ENCODE measurements around the gene APLP2. TPM values are rescaled to one million over a fixed set of nuclear protein-coding genes. Genes with fewer than 3 reads are reported as not detected.
"Not testable (repeated sequence)": the region's sequence is repeated elsewhere in the genome, so short reads cannot be mapped to it uniquely, and the experiment has no call there.

The APLP2 gene
- total RNA-seq, 1 donor from 2014 or later: 222 TPM

- no peak for DNase-seq (ENCODE audit: low spot score)
- intact Hi-C loops (cut with DNase I): no loop called here
- peak; percentile 78 for ATAC-seq
Measured at GRCh38 chr11:130178441-130179339, 109.0 kb downstream of the APLP2 start.

GRCh38 chr11:130179396-130180306 is 110.0 kb downstream of the APLP2 start:
- intact Hi-C loops (cut with DNase I): no loop called here
- no peak for DNase-seq (ENCODE audit: low spot score)
- peak; percentile 37 for ATAC-seq

- ATAC-seq (peak; percentile 57), DNase-seq (ENCODE audit: low spot score) (no peak)
- intact Hi-C loops (cut with DNase I): no loop called here
Measured at GRCh38 chr11:130180491-130180890, 110.8 kb downstream of the APLP2 start.

GRCh38 chr11:130180896-130181294 is 111.2 kb downstream of the APLP2 start:
- intact Hi-C loops (cut with DNase I): no loop called here
- ATAC-seq (no peak), DNase-seq (ENCODE audit: low spot score) (no peak)

GRCh38 chr11:130181295-130182272 is 111.9 kb downstream of the APLP2 start:
- no peak for ATAC-seq
- intact Hi-C loops (cut with DNase I): no loop called here

GRCh38 chr11:130183878-130184610 is 114.3 kb downstream of the APLP2 start:
- DNase-seq (ENCODE audit: low spot score): no peak

More at GRCh38 chr11:130181295-130182272, 111.9 kb downstream of the APLP2 start:
- DNase-seq (ENCODE audit: low spot score): no peak

GRCh38 chr11:130187096-130187495 is 117.4 kb downstream of the APLP2 start:
- DNase-seq (ENCODE audit: low spot score) (no peak), ATAC-seq (no peak)
- intact Hi-C loops (cut with DNase I): no loop called here

More at GRCh38 chr11:130183878-130184610, 114.3 kb downstream of the APLP2 start:
- no peak for ATAC-seq
- intact Hi-C loops (cut with DNase I): no loop called here

- intact Hi-C loops (cut with DNase I): no loop called here
- DNase-seq (ENCODE audit: low spot score) (no peak), ATAC-seq (no peak)
Measured at GRCh38 chr11:130188047-130188446, 118.4 kb downstream of the APLP2 start.

GRCh38 chr11:130188585-130189347 is 119.1 kb downstream of the APLP2 start:
- ATAC-seq: no peak
- no peak for DNase-seq (ENCODE audit: low spot score)
- intact Hi-C loops (cut with DNase I): no loop called here

- intact Hi-C loops (cut with DNase I): no loop called here
- DNase-seq (ENCODE audit: low spot score): no peak
- ATAC-seq: no peak
Measured at GRCh38 chr11:130189492-130190210, 120.0 kb downstream of the APLP2 start.

GRCh38 chr11:130190371-130190881 is 120.7 kb downstream of the APLP2 start:
- no peak for DNase-seq (ENCODE audit: low spot score)
- intact Hi-C loops (cut with DNase I): no loop called here
- ATAC-seq: no peak

- no peak for DNase-seq (ENCODE audit: low spot score)
- intact Hi-C loops (cut with DNase I): no loop called here
- ATAC-seq: no peak
Measured at GRCh38 chr11:130191896-130192295, 122.2 kb downstream of the APLP2 start.

- intact Hi-C loops (cut with DNase I): no loop called here
- ATAC-seq (no peak), DNase-seq (ENCODE audit: low spot score) (no peak)
Measured at GRCh38 chr11:130192845-130193267, 123.2 kb downstream of the APLP2 start.

- ATAC-seq; DNase-seq (ENCODE audit: low spot score); intact Hi-C loops (cut with DNase I): not testable (repeated sequence)
Measured at GRCh38 chr11:130193551-130193950, 123.9 kb downstream of the APLP2 start.
